ENCODE results near the gene RADX.

RADX gene

DNA sequence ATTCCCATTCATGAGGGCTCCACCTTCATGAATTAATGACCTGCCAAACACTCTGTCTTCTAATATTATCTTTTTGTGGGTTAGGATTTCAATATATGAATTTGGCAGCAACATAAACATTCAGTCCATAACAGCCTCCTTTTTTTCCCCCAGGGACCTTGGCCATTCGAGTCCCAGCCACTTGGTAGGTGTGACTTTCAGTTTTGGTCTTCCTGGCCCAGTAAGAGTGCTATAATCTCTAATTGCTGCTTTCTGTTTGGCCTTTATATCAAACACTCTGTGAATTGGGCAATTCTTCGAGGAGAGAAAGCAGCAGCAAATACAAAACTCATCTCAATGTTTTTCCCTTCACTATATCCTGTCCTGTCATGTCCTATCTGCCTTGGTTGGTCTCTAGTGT is 12.4 kb upstream of the RADX start:
- no peak for DNase-seq (ENCODE audit: low read depth in 2 of 2)
- no peak overlapping the region for H3K4me3 ChIP-seq (replicated peaks in 1 of 2; ENCODE audit: low read depth in 2 of 2, low read length in 2 of 2)
- TF ChIP-seq CTCF (IDR thresholded peaks at IDR 0.05; ENCODE audit: low read depth, low read length): no peak

DNA sequence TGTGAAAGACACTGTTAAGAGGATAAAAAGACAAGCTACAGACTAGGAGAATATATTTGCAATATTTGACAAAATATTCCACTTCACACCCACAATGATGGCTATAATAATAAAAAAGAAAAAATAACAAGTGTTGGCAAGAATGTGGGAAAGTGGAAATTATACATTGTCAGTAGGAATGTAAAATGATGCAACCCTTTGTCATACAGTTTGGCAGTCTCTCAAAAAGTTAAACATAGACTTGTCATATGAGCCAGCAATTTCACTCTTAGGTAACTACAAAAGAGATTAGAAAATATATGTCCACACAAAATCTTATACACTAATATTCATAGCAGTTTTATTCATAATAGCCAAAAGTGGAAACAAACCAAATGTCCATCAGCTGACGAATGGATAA is 5.2 kb upstream of the RADX start:
- no peak overlapping the region for H3K4me3 ChIP-seq (replicated peaks in 1 of 2; ENCODE audit: low read depth in 2 of 2, low read length in 2 of 2)
- TF ChIP-seq CTCF (IDR thresholded peaks at IDR 0.05; ENCODE audit: low read depth, low read length): no peak
- peak in 1 of 2 donors; percentile 43 for DNase-seq (ENCODE audit: low read depth in 2 of 2)

DNA sequence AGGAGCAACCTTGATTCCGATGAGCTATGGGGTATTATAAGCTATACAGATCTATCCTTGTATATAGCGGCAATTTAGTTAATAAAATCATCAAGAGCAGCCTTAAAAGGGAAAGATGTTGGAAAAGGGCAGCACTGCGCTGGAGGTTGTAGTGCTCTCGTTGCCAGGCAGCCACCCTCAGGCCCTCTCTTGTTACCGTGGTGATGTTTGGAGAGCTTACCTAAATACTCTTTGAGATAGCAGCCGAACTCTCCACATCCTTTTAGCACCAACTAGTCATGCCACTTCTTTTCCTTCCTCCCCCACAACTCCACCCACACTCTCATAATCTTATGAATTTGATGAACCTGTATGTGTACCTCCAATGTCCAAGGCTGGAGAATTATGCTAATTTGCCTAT is 3.8 kb upstream of the RADX start:
- no peak overlapping the region for H3K4me3 ChIP-seq (replicated peaks in 1 of 2; ENCODE audit: low read depth in 2 of 2, low read length in 2 of 2)
- TF ChIP-seq CTCF (IDR thresholded peaks at IDR 0.05; ENCODE audit: low read depth, low read length): no peak
- no peak for DNase-seq (ENCODE audit: low read depth in 2 of 2)

DNA sequence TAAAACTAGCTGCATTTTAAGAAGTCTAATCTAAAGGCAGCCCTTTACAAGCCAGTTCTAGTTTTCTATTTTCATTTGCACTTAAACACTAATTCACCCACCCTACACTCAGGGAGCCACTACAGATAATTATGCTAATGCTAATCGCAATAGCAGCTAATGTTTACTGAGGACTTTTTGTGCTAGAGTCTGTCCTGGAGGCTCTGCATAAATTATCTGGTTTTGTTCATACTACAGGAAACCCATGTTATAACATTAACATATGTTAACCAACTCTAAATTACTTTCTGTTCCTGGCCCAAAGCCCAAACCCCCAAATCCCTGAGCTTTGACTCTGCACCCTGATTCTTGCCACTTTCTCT is 480 bp upstream of the RADX start:
- TF ChIP-seq CTCF (IDR thresholded peaks at IDR 0.05; ENCODE audit: low read depth, low read length): no peak
- DNase-seq (ENCODE audit: low read depth in 2 of 2): no peak
- peak overlapping the region; percentile 54 to 56 for H3K4me3 ChIP-seq (replicated peaks in 1 of 2; ENCODE audit: low read depth in 2 of 2, low read length in 2 of 2)

DNA sequence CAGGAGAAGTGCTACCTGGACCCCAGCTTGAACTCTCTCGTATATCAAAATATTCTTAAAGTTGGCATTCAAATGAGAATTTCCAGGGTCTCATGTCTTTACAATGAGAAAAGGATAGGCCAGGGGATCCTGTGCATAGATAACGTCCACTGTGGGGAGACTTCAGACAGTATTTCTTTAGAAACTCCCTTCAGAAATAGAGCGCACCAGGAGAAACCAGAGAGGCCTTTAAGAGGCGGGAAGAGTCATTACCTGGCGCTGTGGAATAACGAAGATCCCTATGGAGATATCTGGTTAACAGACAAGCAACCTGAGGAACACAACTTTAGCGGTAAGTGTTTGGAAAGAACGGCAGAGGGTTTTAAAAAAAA is 600 bp downstream of the RADX start:
- no peak for TF ChIP-seq CTCF (IDR thresholded peaks at IDR 0.05; ENCODE audit: low read depth, low read length)
- no peak for DNase-seq (ENCODE audit: low read depth in 2 of 2)
- peak overlapping the region; percentile 54 to 56 for H3K4me3 ChIP-seq (replicated peaks in 1 of 2; ENCODE audit: low read depth in 2 of 2, low read length in 2 of 2)

GRCh38 chrX:106613277-106613676 is 1.5 kb downstream of the RADX start:
- H3K4me3 ChIP-seq (replicated peaks in 1 of 2; ENCODE audit: low read depth in 2 of 2, low read length in 2 of 2): no peak overlapping the region
- no peak for DNase-seq (ENCODE audit: low read depth in 2 of 2)
- TF ChIP-seq CTCF (IDR thresholded peaks at IDR 0.05; ENCODE audit: low read depth, low read length): no peak

GRCh38 chrX:106615041-106615440 is 3.3 kb downstream of the RADX start:
- no peak overlapping the region for H3K4me3 ChIP-seq (replicated peaks in 1 of 2; ENCODE audit: low read depth in 2 of 2, low read length in 2 of 2)

More at GRCh38 chrX:106615041-106615440, 3.3 kb downstream of the RADX start:
- TF ChIP-seq CTCF (IDR thresholded peaks at IDR 0.05; ENCODE audit: low read depth, low read length): no peak
- no peak for DNase-seq (ENCODE audit: low read depth in 2 of 2)

Measured in cardiac fibroblast (primary cell).